Natural killer cell (primary cell): Measurements from ENCODE around the gene TBX6. TPM values are rescaled to one million over a fixed set of nuclear protein-coding genes. Genes with fewer than 3 reads are reported as not detected.
A peak's percentile ranks its signal among the peaks of the same experiment; 100 is the strongest.

ENCODE experiments used
- ATAC-seq, 3 donors: fragments of 150-1000 bp in 2 of 3; fragments of 200-7000 bp in 1 of 3; cut with Tn5 transposase; 1 replicate in 1 of 3; 2 replicates in 2 of 3; pipeline ENCODE4 v1.10.0; 2021; ENCODE audit warnings: mild to moderate bottlenecking in 2 of 3, moderate library complexity in 2 of 3
- DNase-seq, 2 donors: peaks; one replicate each; pipeline versions ENCODE4 v3.0.0 to v3.0.0-alpha.2; 2013 to 2021; ENCODE audit warnings: mixed read lengths in 1 of 2
- H3K27ac ChIP-seq: one replicate; pipeline ENCODE4 v1.5.1; 2013; ENCODE audit warnings: mild to moderate bottlenecking, low read length
- H3K27me3 ChIP-seq: one replicate; pipeline ENCODE4 v1.6.1; 2013; ENCODE audit warnings: low read length; ENCODE audit not compliant: control insufficient read depth, insufficient read depth
- H3K36me3 ChIP-seq: one replicate; pipeline ENCODE4 v1.6.1; 2013; ENCODE audit warnings: low read length; ENCODE audit not compliant: control insufficient read depth, insufficient read depth
- H3K4me1 ChIP-seq: one replicate; pipeline ENCODE4 v1.6.1; 2013; ENCODE audit warnings: low read length; ENCODE audit not compliant: control insufficient read depth, insufficient read depth
- H3K4me3 ChIP-seq: one replicate; pipeline ENCODE4 v1.5.1; 2013; ENCODE audit warnings: low read length
- H3K9me3 ChIP-seq: one replicate; pipeline ENCODE4 v1.6.1; 2013; ENCODE audit warnings: low read length; ENCODE audit not compliant: control insufficient read depth, insufficient read depth
- H3K27ac Mint-ChIP-seq, 2 donors: one replicate each; pipeline ENCODE4 v1.8.0; 2022; ENCODE audit warnings: mild to moderate bottlenecking in 2 of 2, mixed read lengths in 2 of 2, moderate library complexity in 1 of 2
- H3K27me3 Mint-ChIP-seq, 2 donors: one replicate each; pipeline ENCODE4 v1.8.0; 2022; ENCODE audit warnings: low read depth in 2 of 2, mixed read lengths in 2 of 2
- H3K36me3 Mint-ChIP-seq: one replicate; pipeline ENCODE4 v1.8.0; 2022; ENCODE audit warnings: mixed read lengths
- H3K4me1 Mint-ChIP-seq, 2 donors: one replicate each; pipeline ENCODE4 v1.8.0; 2022; ENCODE audit warnings: mixed read lengths in 2 of 2
- H3K4me3 Mint-ChIP-seq: one replicate; pipeline ENCODE4 v1.8.0; 2022; ENCODE audit warnings: mild to moderate bottlenecking, moderate library complexity, mixed read lengths
- H3K9me3 Mint-ChIP-seq, 2 donors: one replicate each; pipeline ENCODE4 v1.8.0; 2022; ENCODE audit warnings: mixed read lengths in 2 of 2
- WGBS: methylation state at CpG from one replicate; pipeline ENCODE4 v1.1.7; 2013; ENCODE audit warnings: missing lambda C conversion rate; ENCODE audit not compliant: insufficient coverage; 5-methylcytosine and 5-hydroxymethylcytosine counted together
- intact Hi-C: fragments of 100-400 bp; cut with micrococcal nuclease; formaldehyde crosslinking; loops from one replicate; pipeline ENCODE4 v1.14.2; 2022
- total RNA-seq, 4 donors: library from RNA; stranded (reverse); fragments of 120-200 nt in 1 of 4; gene quantifications; one replicate each; pipeline versions ENCODE4 v1.2.3 to v1.2.4, GENCODE V29; 2013 to 2022
- TF ChIP-seq, protein P1 (sequence below): fragments of 200-600 bp; IDR thresholded peaks from one replicate; pipeline ENCODE4 v1.8.0; 2022; ENCODE audit warnings: antibody characterized with exemption

The TBX6 gene
- total RNA-seq, 3 donors from 2014 or later (not counting 1 experiment from before 2014, with no cell fraction given) = 0.91 to 1.1 (median 0.98) TPM

DNA sequence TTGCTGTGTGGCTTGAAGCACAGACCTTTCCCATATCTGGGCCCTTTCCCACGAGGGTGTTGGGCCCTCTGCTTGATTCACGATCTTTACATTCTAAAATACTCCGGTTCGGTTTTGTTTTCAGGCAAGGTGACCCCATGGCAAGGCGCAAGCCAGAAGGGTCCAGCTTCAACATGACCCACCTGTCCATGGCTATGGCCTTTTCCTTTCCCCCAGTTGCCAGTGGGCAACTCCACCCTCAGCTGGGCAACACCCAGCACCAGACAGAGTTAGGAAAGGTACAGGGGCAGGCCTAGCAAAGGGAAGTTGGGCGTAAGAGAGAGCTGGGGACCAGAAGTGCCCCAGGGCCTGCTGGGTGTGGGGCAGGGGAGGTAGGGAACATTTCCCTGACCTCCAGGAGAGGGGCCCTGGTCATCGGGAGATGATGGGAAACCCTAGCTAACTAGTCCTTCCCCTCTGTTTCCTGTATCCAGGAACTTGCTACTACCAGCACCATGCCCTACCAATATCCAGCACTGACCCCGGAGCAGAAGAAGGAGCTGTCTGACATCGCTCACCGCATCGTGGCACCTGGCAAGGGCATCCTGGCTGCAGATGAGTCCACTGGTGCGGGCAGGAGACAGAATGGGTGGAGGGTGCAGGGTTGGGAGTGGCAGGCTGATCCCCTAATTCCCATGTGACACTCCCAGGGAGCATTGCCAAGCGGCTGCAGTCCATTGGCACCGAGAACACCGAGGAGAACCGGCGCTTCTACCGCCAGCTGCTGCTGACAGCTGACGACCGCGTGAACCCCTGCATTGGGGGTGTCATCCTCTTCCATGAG is 24.8 kb downstream of the TBX6 start:
- ATAC-seq (no peak), DNase-seq (no peak)
- peak overlapping the region; percentile 98 for H3K4me3 Mint-ChIP-seq
- H3K9me3 Mint-ChIP-seq = no peaks in the 10 kb centered on the region
- H3K36me3 Mint-ChIP-seq = no peaks in the 10 kb centered on the region
- Histone ChIP-seq H3K4me3 (peak overlapping the region; percentile 96), H3K4me1 (peaks cover 42% of the 10 kb centered on the region), H3K27me3 (no peaks in the 10 kb centered on the region), H3K36me3 (peaks cover 45% of the 10 kb centered on the region), H3K27ac (peak overlapping the region; percentile 79), H3K9me3 (no peaks in the 10 kb centered on the region)
- peaks cover 36 to 59% of the 10 kb centered on the region in 2 donors for H3K4me1 Mint-ChIP-seq
- H3K27ac Mint-ChIP-seq = peak overlapping the region; percentile 94 to 98
- 80% methylated on average over 21 of the region's 21 CpGs for WGBS
- intact Hi-C loops = loop anchor here (10.0 kb wide), 1 partner anchor 338 kb away; the partner anchor contains the start of gene ZNF771
- TF ChIP-seq, protein P1, sequence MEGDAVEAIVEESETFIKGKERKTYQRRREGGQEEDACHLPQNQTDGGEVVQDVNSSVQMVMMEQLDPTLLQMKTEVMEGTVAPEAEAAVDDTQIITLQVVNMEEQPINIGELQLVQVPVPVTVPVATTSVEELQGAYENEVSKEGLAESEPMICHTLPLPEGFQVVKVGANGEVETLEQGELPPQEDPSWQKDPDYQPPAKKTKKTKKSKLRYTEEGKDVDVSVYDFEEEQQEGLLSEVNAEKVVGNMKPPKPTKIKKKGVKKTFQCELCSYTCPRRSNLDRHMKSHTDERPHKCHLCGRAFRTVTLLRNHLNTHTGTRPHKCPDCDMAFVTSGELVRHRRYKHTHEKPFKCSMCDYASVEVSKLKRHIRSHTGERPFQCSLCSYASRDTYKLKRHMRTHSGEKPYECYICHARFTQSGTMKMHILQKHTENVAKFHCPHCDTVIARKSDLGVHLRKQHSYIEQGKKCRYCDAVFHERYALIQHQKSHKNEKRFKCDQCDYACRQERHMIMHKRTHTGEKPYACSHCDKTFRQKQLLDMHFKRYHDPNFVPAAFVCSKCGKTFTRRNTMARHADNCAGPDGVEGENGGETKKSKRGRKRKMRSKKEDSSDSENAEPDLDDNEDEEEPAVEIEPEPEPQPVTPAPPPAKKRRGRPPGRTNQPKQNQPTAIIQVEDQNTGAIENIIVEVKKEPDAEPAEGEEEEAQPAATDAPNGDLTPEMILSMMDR = no peak
- no peaks in the 10 kb centered on the region for H3K27me3 Mint-ChIP-seq

DNA sequence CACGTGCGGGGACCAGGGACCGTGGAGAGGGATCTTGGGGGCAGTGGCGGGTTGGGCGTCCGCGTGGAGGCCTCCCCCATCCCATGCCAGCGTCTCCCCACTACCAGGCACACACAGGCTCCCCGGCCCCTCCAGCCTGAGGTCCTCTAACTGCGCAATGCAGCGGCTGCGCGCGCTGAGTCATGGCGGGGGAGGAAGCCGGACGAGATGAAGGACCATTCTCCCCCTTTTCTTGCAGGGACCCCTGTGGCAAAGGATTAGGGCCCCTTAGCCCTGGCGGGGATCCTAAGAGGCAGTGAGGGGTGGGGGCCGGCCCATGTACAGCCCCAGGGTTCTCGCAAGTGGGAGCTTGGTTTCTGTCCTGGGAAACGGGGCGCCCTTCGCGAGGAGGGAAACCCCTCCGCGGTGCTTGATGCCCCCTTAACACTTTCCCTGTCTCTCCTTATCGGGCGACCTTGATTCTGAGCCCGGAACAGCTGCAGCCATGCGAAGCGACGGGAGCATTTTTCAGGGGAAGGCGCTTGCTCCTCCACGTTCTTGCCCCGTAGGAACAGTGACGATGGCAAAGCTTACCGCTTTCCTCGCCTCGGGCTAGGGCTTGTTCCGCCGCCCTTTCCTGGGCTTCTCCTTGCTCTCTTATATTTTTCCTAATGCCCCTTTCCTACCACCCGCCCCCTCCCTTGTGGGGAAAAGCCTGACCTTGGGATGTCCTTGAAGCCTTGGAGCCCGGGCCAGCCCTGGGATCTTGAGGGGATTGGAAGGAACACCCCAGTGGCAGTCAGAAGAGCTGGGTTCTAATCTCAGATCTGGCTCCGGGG is 25.6 kb downstream of the TBX6 start:
- H3K27ac ChIP-seq = peak overlapping the region; percentile 79
- TF ChIP-seq, protein P1 = no peak
- H3K27me3 Mint-ChIP-seq = no peaks in the 10 kb centered on the region
- WGBS = 2% methylated on average over 44 of the region's 44 CpGs
- H3K4me3 Mint-ChIP-seq = peak overlapping the region; percentile 98
- ATAC-seq = peak in 1 of 3 donors; percentile 10
- no peaks in the 10 kb centered on the region for H3K9me3 ChIP-seq
- no peaks in the 10 kb centered on the region for H3K9me3 Mint-ChIP-seq
- no peaks in the 10 kb centered on the region for H3K36me3 Mint-ChIP-seq
- intact Hi-C loops = loop anchor here (1.0 to 10.0 kb wide), 2 partner anchors 9 to 339 kb away; partner anchors contain the start of genes PPP4C and ZNF771
- H3K4me1 ChIP-seq = peaks cover 42% of the 10 kb centered on the region
- H3K27me3 ChIP-seq = no peaks in the 10 kb centered on the region
- peak overlapping the region; percentile 94 to 98 for H3K27ac Mint-ChIP-seq
- DNase-seq = peak in 1 of 2 donors; percentile 54
- peaks cover 38% of the 10 kb centered on the region for H3K36me3 ChIP-seq
- peak overlapping the region; percentile 96 for H3K4me3 ChIP-seq
- H3K4me1 Mint-ChIP-seq = peaks cover 36 to 59% of the 10 kb centered on the region in 2 donors

DNA sequence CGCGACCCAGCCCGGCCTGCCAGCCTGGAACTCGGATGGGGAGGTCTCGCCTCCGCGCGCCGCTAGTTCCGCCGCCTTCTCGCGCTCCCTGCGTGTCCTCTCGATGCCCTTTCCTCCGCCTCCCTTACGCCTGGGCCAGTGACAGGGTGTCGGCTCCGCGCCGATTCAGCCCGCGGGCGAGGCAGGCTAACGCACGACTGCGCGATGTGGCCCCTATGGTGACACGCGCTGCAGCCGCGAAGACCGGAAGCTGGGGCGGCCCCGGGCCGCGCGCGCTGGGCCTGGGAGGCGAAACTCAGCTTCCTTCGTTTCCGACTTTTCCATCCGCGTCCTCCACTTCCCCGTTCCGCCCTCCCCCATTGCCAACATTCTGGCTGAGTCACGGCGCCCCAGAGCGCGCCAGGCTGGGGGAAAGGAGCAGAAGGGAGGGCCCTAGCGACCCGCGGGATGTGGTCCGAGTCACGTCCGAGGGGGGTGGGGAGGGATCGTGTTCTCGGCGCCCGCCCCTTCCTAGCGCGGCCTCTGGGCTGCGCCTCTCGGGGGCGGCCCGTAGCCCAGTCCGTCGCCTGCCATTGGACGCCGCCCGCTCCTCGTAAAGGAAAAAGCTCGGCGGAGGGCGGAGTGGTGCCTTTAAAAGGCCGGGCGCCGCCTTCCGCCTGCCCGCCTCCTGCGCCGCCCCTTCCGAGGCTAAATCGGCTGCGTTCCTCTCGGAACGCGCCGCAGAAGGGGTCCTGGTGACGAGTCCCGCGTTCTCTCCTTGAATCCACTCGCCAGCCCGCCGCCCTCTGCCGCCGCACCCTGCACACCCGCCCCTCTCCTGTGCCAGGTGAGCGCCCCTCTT is 26.4 kb downstream of the TBX6 start, which contains the start of gene ALDOA:
TSS of gene ALDOA (plus strand) at position 659 of the 841 bp plus-strand sequence. CDS start 1,138 bp downstream, outside the sequence.
- Histone ChIP-seq H3K4me1 (peaks cover 42% of the 10 kb centered on the region), H3K9me3 (no peaks in the 10 kb centered on the region), H3K27me3 (no peaks in the 10 kb centered on the region), H3K27ac (peak within 1 kb of the TSS; percentile 79), H3K36me3 (peaks cover 31% of the 10 kb centered on the region), H3K4me3 (peak within 1 kb of the TSS; percentile 96)
- Mint-ChIP-seq H3K9me3 (no peaks in the 10 kb centered on the region), H3K27ac (peak within 1 kb of the TSS; percentile 94 to 98), H3K27me3 (no peaks in the 10 kb centered on the region), H3K36me3 (no peaks in the 10 kb centered on the region), H3K4me1 (peaks cover 36 to 56% of the 10 kb centered on the region in 2 donors), H3K4me3 (peak within 1 kb of the TSS; percentile 98)
- ATAC-seq (peak; percentile 80 to 94 (median 84)), DNase-seq (peak; percentile 94 to 96)
- intact Hi-C loops = loop anchor here (1.0 to 10.0 kb wide), 2 partner anchors 10 to 339 kb away; partner anchors contain the start of genes PPP4C and ZNF771
- under 1% methylated on average over 99 of the region's 99 CpGs for WGBS
- TF ChIP-seq, protein P1 = no peak
